HG03571 (cell line): ENCODE measurements around the gene TRAPPC5.

Source experiments
- ATAC-seq: cut with Tn5 transposase; IDR thresholded peaks from one replicate; pipeline ENCODE4 v1.9.1; 2021; ENCODE audit not compliant: unreplicated experiment

TRAPPC5 gene

DNA sequence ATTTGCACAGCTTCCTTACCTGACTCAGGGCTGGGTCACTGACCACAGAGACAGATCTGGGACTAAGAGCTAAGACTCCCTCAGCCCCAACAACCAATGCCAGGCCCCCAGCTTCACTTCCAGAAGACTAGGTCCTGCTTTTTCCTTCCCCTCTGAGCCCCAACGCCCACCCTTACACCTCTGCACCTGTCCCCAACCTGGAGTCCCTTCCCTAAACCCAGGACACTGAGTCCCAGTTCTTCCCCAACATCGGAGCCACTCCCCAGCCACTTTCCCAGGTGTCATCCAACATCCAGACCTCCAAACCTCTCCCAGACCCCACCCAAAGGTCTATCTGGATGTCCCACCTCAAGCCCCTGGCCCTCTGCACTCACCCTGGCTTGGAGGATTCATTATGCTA, 18.4 kb downstream of the TRAPPC5 start:
- ATAC-seq = no peak

DNA sequence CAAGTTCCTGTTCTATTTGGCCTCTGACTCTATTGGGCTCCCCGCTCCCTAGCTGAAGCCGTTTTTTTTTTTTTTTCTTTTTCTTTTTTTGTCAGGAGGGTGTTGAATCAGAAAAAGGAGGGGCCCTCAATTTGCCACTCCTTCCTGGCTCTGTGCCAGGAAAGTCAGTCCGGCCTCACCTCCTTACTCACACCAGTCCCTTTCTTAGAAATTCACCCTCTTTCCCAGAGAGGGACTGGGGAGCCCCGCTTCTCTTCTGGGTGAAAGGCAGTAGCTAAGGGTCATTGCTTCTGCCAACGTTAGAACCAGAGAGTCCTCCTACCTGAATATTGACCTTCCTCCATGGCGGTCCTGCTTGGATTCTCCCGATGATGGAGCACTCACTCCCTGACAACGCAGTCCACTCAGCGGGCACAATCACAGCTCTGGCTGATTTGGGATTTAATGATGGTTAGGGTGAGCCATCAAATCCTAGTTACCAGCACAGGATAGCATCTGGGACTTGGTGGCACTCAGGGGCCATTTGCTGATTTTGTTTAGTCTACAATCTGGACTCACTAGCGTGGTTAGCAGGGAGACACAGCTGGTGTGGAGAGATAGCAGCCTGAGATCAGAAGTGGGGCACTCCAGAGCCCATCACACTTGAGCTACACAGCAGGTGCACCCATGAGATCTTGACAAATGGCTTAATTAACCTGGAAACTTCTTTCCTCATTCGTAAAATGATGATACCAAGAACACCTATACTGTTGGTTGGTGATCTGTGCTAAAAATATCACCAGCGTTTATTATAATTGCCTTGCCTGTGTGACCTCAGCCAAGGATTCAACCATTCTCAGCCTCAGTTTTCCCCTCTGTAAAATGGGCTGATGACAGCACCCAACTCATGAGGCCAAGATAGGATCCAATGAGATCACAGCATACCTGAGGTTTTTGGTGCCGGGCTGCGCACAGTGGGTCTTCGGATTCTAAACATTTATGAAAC, 19.1 kb downstream of the TRAPPC5 start:
- ATAC-seq = no peak

DNA sequence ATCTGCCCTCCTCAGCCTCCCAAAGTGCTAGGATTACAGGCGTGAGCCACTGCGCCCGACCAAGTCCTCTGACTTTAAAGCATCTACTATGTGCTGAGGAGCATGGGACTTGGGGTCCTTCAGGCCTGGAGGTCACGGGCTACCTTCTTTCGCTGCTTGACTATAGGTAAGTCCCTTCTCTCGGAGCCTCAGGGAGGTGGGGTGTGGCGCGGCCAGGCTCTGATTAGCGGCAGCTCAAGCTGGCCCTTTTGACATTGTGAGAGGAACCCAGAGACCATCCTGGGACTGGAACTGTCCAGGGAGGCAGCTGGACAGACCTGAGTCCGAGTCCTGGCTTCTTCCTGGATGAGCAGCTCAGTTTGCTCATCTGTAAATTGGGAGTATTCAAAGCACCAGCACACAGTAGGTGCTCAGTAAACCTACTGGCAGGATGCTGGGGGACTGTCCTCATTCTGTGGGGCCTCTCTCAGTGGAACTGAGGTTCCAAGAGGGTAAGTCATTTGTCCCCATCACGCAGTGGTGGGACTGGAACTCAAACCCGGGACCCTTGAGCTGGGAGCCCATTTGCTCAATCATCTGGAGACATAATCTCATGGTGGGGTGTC, 20.5 kb downstream of the TRAPPC5 start:
- ATAC-seq = no peak

DNA sequence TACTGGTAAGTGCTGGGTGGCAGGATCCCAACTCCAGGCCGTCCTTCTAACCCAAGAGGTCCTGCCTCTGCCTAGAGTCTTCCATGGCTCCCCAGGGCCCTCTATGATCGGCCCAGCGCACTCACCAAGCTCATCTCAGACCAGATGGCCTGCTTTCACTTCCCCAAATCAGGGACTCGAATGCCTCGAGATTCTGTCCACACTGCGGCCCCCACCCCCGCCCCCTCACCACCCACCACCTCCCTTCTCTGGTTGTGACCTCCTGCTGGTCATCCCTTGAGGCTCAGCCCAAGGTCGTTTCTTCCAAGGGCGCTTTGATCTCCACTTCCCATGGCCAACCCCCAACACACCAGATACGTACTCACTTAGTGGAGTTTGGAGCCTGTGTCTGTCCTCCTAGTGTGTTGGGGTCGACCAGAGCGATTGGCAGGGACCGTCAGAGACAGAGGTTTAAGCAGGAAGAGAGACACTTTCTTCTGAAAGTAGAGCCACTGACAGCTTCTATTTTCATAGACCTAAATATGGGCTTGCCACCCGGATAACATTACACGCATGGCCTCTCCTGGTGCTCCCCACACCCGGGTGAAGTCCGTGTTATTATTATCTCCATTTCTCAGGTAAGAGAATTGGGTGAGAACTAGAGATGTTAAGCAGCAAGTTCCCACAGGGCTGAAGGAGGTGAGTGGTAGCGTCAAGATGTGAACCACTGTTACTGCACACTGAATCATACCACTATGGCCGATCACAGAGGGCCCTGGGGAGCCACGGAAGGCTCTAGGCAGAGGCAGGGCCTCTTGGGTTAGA, 21.2 kb downstream of the TRAPPC5 start, which contains the start of gene FCER2:
FCER2 (minus strand) TSS at position 478 of the 804 bp plus-strand sequence. CDS start 2,371 bp downstream, outside the sequence.
- ATAC-seq = peak; percentile 44

DNA sequence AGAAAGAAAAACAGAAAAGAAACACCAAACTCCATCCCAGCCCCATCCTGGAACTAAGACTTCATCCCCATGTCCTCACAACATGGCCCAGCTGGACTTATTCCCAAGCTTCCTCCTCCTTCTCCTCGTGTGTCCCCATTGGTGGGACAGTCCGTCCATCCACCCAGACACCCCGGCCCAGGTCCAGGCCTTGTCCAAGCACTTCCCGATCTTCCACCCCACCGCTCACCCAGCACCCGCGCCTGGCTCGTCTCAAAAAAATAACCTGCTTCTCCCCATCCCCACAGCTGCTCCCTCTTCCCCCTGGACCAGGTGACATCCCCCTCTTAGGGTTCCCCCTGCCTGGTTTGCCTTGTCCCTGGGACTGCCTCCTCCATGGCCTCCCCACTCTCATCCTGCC, 22.7 kb downstream of the TRAPPC5 start:
- no peak for ATAC-seq

DNA sequence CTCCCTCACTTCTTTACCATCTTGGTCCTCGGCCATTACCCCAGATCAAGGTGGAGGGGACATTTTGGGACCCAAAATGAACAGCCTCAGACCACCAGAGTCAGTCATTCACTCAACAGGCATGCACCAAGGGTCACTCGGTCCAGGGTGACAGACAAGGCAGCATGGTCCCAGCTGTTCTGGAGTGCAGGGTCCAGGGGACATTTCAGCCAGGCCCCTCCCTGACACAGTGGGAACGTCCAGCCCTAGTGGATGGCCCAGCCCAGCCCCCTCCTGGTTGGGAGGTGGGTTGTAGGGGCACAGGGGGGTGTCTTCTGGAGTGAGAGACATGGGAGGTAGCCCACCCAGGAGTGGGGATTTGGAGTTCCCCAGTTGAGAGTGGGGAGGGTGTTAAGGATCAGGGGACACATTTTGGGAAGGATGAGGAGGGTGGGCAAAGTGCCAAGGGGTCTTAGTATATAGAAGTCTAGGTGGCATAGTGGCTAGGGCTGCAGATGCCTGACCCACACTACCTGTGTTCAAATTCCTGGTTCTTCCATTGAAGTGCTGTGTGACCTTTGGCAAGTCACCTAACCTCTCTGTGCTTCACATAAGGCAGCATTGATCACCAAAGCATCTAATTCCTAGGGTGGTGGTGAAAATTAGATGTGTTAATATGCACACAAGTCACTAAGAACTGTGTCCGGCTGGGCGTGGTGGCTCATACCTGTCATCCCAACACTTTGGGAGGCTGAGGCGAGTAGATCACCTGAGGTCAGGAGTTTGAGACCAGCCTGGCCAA, 23.8 kb downstream of the TRAPPC5 start:
- ATAC-seq = no peak

DNA sequence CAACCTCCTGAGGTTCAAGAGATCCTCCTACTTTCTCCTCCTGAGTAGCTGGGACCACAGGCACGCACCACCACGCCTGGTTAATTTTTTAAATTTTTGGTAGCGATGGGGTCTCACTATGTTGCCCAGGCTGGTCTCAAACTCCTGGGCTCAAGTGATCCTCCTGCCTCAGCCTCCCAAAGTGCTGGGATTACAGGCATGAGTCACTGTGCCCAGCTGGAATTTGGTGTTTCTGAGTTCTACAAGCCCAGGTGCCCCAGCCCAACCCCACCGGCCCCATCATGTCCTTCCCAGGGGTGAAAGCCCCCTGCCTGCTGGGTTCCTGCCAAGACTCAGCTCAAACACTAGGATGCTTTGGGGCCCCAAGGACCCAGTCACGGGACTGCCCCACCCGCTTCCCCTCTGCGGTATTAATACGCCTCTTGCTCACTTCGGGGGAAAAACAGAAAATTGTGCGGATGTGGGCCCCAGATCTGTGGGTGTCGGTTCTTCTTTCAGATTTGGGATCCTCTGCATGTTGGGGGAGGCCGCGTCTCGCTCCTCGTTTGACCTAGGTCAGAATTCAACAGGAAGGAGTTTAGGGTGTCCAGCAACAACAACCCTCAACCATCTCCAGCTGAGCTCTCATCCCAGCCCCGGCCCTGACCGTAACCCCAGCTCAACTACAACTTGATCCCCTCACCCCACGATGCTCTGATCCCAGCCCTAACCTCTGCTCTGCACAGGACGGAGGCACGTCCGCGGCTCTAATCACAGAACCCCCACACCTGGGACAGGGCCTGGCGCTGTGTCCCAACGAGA, 25.0 kb downstream of the TRAPPC5 start:
- peak; percentile 39 for ATAC-seq

DNA sequence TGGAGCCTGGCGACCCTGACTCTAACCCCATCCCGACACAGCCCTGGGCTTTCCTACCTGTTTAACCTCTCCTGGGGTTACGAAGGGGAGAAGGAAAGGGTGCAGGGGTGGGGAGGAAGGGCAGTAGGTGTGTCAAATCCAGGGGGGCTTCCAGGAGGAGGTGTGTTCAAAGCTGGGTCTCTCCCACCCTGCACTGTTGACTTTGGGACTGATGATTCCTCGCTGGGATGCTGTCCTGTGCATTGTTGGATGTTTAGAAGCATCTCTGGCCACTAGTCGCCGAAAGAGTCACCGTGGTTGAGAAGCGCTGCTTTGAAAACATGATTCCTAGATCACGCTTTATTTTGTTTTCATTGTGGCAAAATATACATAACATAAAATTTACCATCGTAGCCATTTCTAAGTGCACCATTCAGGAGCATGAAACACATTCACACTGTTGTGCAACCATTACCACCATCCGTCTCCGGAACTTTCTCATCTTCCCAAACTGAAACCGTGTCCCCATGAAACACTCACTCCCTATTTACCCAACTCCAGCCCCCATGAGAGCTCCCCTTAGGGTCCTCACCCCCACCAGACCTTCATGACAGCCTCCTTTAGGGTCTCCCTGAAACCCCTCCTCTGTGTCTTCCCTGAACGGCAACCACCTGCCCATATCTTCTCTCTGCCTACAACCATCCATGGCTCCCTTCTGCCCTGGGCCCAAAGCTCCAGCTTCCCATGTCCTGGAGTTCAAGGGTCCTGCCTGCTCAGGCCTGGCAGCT, 25.7 kb downstream of the TRAPPC5 start:
- ATAC-seq = no peak

DNA sequence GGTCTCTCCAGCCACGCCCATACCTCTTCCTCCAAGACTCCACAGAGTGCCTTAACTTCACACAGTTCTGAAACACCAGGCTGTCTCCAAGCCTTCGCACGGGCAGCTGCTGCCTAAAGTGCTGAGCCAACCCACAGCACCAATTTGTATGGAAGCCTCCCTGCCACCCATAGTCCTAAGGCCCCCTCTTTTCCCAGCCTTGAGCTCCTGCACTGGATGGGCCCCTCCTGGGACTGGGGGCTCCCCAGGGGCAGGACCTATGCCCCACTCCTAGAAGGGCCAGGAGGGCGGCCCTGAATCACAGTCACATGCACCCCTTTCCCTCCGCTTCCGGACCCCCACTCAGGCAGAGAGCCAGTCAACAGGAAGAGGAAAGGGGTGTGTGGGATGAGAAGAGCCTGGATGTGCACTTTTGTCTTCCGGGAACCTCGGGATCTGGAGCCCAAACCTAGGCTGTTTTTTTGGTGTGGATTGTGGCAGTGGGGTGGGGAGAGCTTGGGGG, 26.4 kb downstream of the TRAPPC5 start:
- no peak for ATAC-seq

DNA sequence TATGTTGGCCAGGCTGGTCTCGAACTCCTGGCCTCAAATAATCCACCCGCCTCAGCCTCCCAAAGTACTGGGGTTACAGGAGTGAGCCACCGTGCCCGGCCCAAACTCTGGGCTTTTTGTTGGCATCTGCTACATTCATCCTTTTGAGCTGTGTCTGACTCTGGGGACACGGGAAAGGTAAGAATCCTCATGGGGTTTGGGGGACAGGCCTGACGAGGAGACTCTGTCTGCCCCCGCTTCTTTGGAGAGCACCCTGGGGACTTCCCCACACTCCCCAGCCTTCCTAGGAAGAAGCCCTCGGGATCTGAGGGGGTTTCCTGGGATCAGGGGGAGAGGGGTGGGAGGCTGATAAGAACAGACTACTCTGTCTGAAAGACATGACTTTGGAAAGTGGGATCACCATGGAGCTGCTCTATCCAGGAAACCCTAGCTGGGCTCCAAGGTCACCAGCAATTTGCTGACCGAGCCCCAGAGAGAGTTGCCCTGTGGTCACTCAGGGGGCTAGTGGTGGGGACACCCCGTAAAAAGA, 29.4 kb downstream of the TRAPPC5 start:
- ATAC-seq = no peak

DNA sequence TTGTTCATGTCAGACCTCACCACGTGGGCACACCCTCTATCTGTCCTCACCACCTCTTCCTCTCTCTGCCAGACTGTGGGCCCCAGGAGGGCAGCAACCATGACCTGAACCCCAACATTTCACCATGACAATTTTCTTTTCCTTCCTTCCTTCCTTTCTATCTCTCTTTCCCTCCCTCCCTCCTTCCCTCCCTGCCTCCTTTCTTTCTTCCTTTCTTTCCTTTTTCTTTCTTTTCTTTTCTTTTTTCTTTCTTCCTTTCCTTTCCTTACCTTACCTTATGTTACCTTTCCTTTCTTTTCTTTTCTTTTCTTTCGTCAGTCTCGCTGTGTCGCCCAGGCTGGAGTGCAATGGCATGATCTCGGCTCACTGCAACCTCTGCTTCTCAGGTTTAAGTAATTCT, 30.0 kb downstream of the TRAPPC5 start:
- ATAC-seq = no peak

DNA sequence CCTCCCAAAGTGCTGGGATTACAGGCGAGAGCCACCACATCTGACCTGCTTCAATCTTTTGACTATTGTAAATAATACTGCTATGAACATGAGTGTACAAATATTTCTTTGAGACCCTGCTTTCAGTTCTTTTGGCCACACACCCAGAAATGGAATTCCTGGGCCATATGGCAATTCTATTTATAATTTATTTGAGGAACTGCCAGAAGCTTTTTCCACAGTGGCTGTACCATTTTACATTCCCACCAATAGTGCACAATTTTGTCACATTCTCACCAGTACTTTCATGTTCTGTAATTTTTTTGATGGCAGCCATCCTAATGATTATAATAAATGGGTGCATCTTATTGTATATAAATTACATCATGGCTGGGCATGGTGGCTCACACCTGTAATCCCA, 35.0 kb downstream of the TRAPPC5 start:
- ATAC-seq = no peak

DNA sequence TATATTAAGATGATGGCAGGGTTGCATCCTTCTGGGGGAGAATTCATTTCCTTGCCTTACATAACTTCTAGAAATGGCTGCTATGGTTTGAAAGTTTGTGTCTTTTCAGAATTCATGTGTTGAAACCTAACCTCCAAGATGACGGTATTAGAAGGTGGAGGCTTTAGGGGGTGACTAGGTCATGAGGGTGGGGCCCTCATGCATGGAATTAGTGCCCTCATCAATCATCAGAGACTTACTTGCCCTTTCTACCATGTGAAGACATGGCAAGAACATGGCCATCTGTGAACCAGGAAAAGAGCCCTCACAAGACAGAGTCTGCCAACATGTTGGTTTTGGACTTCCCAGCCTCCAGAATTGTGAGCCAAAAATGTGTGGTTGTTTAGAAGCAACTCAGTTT, 36.1 kb downstream of the TRAPPC5 start:
- no peak for ATAC-seq

DNA sequence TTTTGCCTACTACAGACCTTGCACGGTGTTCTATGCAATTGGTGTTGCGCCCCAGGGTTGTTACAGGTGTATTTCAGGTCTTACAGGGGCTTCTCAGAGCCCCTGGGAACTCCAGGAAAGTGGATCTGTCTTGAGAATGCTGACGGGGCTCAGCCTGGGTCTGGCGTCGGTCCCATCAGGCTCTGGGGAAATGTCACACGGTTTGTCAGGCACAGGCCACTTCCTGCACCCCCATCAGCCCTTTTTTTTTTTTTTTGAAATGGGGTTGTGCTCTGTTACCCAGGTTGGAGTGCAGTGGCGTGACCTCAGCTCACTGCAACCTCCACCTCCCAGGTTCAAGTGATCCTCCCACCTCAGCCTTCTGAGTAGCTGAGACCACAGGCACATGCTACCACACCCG, 38.0 kb downstream of the TRAPPC5 start:
- no peak for ATAC-seq

DNA sequence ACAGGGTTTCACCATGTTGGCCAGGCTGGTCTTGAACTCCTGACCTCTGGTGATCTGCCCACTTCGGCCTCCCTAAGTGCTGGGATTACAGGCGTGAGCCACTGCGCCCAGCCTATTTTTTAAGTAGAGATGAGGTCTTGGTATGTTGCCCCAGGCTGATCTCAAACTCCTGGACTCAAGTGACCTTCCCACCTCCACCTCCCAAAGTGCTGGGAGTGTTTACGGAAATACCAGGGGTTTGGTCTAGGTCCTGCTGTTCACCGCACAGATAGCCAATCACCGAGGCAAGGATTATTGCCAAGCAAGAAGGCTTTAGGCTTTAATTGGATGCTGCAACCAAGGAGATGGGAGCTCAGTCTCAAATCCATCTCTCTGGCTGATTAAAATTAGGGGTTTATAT, 39.7 kb downstream of the TRAPPC5 start:
- no peak for ATAC-seq

DNA sequence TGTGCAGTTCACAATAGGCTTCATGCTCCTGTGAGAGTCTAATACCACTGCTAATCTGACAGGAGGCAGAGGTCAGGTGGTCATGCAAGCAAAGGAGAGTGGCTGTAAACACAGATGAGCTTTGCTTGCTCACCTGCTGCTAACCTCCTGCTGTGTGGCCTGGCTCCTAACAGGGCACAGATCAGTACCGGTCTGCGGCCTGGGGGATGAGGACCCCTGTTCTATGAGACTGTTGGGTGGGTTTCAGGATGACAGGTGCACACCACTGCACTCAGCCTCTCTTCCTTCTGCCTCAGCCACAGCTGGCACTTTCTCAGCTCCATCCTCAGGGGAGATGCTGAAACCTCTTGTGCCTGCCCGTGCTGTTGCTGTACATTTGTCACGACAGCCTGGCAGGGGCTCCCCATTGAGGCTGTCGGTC, 41.6 kb downstream of the TRAPPC5 start:
- ATAC-seq = peak; percentile 65

DNA sequence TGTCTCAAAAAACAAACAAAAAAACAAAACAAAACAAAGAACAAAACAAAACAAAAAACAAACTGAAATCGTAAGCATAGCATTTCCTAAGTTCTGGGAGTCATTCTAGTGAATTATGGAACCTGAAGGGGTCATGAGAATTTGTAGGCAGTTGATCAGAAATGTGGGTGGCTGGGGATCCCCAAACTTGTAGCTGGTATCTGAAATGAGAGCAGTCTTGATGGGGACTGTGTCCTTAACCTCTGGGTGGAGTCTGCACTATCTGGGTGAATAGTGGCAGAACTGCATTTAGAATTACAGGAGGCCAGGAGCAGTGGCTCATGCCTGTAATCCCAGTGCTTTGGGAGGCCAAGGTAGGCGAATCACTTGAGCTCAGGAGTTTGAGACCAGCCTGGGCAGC, 45.2 kb downstream of the TRAPPC5 start:
- no peak for ATAC-seq

DNA sequence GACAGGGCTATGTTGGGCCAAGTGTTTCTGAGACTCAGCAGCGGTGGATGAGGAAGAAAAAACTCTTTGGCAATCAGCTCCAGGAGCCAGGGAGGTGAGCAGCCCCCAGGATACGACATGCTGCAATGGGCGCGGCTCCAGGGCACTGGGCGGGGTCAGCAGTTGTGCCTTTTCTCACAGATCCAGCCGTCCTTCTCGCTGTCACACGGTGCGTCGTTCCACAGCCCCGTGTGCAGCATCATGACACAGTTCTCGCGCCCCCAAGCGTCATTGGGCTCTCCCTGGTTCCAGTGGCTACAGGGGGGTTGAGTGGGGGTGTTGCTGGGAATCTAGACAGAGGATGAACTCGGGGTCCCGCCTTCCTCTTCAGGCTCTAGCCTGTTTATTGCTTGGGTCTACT, 48.6 kb downstream of the TRAPPC5 start:
- no peak for ATAC-seq

DNA sequence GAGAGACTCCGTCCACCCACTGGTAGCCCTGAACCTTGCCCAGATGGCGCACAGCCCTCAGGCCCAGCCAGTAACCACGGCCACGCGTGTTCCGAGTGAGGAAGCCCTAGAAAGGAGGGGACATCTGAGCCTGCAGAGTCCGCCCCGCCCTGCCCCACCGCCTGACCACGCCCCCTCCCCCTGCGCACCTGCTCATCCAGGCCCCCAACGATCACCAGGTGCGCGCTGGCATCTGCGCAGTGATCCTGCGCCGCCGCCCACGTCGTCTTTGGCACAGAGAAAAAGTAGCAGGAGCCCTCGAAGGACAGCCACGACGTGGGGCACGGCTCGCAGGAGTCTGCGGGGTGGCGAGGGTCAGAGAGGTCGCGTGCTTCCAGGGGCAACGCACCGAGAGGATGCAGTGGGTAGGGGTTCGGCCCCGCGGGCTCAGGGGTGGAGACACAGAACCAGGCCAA, 49.2 kb downstream of the TRAPPC5 start:
- no peak for ATAC-seq
